HEK293 (cell line): Measurements from ENCODE around the gene XPO5.

ENCODE experiments used
- CTCF ChIP-seq: fragments of 450-650 bp; formaldehyde crosslinking; IDR thresholded peaks from 2 replicates; pipeline ENCODE4 v1.5.1; 2016; ENCODE audit warnings: missing biosample characterization, missing genetic modification characterization
- KLF10 ChIP-seq: fragments of 450-650 bp; IDR thresholded peaks from 2 replicates; pipeline ENCODE4 v1.5.1; 2018; ENCODE audit warnings: missing biosample characterization, mild to moderate bottlenecking, missing genetic modification characterization
- KLF16 ChIP-seq: fragments of 450-650 bp; formaldehyde crosslinking; IDR thresholded peaks from 2 replicates; pipeline ENCODE4 v1.5.1; 2017; ENCODE audit warnings: missing biosample characterization, missing genetic modification characterization
- OSR2 ChIP-seq: fragments of 450-650 bp; formaldehyde crosslinking; IDR thresholded peaks from 2 replicates; pipeline ENCODE4 v1.5.1; 2016; ENCODE audit warnings: missing biosample characterization, missing genetic modification characterization
- ZFP41 ChIP-seq: fragments of 450-650 bp; formaldehyde crosslinking; IDR thresholded peaks from 2 replicates; pipeline ENCODE4 v1.5.1; 2016; ENCODE audit warnings: missing biosample characterization, missing genetic modification characterization, borderline replicate concordance
- ZNF274 ChIP-seq, 2 experiments: fragments of 200-500 bp in 1 of 2; fragments of 450-650 bp in 1 of 2; sonication (Bioruptor generic) in 1 of 2; formaldehyde crosslinking in 1 of 2; IDR thresholded peaks; 2 replicates each; pipeline versions ENCODE4 v1.5.1 to v1.6.1; 2014 to 2016; ENCODE audit warnings: borderline replicate concordance in 1 of 2, inconsistent platforms in 1 of 2, low read length in 1 of 2, missing biosample characterization in 1 of 2, missing genetic modification characterization in 1 of 2
- ZNF341 ChIP-seq: fragments of 450-650 bp; formaldehyde crosslinking; IDR thresholded peaks from 2 replicates; pipeline ENCODE4; 2016; ENCODE audit warnings: low read depth, missing biosample characterization, missing genetic modification characterization
- ZNF704 ChIP-seq: fragments of 450-650 bp; formaldehyde crosslinking; IDR thresholded peaks from 2 replicates; pipeline ENCODE4 v1.5.1; 2016; ENCODE audit warnings: missing biosample characterization, missing genetic modification characterization

- no peak for TF ChIP-seq OSR2 (tag by site-specific recombination)
- TF ChIP-seq ZFP41 = no peak
- no peak for TF ChIP-seq CTCF
- no peak for TF ChIP-seq ZNF704
- no peak for TF ChIP-seq ZNF274 (IDR thresholded peaks at IDR 0.05; ENCODE audit: low read length)
- no peak for TF ChIP-seq ZNF274 (tag by site-specific recombination; IDR thresholded peaks at IDR 0.05; ENCODE audit: borderline replicate concordance)
- TF ChIP-seq ZNF341 (tag by site-specific recombination) = no peak
- TF ChIP-seq KLF16 (tag by site-specific recombination) = no peak
- no peak for TF ChIP-seq KLF10 (tag by site-specific recombination)
These were observed 72.4 kb downstream of the XPO5 start for GRCh38 chr6:43503443-43503842.
